ENCODE data around the gene RAB3IL1.
"Not testable (repeated sequence)": the region's sequence is repeated elsewhere in the genome, so short reads cannot be mapped to it uniquely, and the experiment has no call there.

RAB3IL1 gene

DNA sequence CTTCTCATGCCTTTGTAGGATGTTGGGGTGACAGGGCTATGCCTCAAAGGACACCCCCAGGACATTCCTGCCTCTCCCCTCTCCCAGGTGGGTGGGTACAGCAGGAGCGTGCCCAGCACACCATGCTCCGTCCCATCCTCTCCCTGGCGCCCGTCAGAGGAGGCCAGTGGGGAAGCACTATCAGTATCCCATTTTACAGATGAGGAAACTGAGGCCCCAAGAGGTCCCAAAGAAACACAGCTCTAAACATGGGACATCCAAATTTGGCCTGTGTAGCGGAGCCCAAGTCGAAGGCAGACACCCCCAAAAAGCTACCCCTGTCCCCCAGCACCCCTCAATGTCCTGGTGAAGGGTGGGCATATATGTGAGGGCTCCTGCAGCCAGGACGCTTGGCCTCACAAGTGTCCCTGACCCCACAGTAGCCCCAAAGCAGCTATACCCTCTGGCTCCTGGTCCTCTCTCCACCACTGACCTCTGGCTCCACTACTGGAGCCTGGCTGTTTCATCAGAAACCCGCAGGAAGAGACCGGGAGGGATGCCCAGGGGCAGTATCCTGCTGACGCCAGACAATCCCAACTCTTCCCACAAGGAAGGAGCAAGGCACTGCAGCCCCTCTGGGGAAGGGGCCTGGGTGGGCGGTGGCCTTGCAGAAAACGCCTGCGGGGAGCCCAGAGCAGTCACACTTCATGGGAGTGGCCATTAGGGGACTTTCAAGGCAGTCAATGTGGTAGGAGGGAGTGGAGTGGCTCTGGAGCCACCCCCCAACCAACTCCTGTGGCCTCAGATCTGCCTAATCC is 31.4 kb downstream of the RAB3IL1 start:
- H3K4me1 ChIP-seq (ENCODE audit: control insufficient read depth, insufficient read depth, low read length) = peaks cover 8% of the 10 kb centered on the region; the same call in 1 of the 2 replicates
- no peaks in the 10 kb centered on the region for H3K27me3 ChIP-seq (ENCODE audit: control insufficient read depth, insufficient read depth, low read length)
- no peak overlapping the region for H3K4me3 ChIP-seq (ENCODE audit: low read length)
- H3K36me3 ChIP-seq (ENCODE audit: control insufficient read depth, insufficient read depth, low read length) = no peaks in the 10 kb centered on the region
- no peaks in the 10 kb centered on the region for H3K9me3 ChIP-seq (ENCODE audit: control insufficient read depth, insufficient read depth, low read length)
- WGBS (ENCODE audit: insufficient coverage, insufficient read length) = no CpG with 5 or more reads among the region's 13 CpGs
- H3K27ac ChIP-seq (ENCODE audit: low read length) = no peak overlapping the region
- no peak for DNase-seq (ENCODE audit: low read depth, low spot score)

DNA sequence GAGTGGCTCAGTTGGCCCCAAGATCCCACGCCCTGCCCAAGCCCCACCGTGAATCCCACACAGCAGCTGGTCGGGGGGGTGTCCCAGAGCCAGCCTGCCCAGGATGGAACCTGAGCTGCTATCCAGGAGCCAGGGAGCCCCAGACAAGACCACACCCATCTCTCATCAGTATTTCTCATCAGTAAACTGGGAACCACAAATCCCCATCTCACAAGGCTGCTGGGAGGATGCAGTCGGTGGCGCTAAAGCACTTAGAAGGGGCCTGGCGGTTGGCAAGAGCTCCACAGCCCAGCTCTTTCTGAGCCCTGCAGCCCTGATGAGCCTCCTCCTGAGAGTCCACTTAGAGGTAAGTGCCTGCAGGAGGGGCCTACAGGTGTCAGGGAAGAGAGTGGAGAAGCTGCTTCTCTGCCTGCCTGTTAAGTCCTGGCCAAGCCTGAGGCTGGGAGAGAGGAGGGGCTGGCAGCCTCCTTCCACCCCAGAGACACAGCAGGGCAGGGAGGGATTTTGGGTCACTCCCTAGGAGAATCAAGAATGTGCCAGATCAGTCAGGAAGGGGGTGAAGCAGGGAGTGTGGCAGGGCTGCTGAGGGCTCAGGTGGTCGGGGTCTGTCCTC is 32.1 kb downstream of the RAB3IL1 start:
- no peak for DNase-seq (ENCODE audit: low read depth, low spot score)
- no peak overlapping the region for H3K27ac ChIP-seq (ENCODE audit: low read length)
- peaks cover 2% of the 10 kb centered on the region; the same call in 1 of the 2 replicates for H3K4me1 ChIP-seq (ENCODE audit: control insufficient read depth, insufficient read depth, low read length)

DNA sequence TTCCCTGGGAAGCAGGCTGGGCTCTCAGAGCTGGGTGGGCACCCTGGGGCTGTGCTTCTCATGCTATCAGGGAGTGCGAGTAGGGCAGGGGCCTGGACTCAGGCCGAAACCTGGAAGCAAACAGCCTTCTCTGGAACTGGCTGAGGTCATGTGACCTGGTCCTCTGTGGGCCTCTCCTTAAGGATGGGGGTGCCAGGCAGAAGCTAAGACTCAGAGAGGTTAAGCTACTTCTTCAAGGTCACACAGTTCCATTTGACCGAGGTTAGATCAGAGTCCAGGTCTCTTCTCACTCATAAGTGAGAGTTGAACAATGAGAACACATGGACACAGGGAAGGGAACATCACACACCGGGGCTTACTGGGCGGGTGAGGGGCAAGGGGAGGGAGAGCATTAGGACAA is 33.4 kb downstream of the RAB3IL1 start:
- DNase-seq (ENCODE audit: low read depth, low spot score) = no peak
- no CpG with 5 or more reads among the region's 5 CpGs for WGBS (ENCODE audit: insufficient coverage, insufficient read length)

More for the DNA sequence above, 32.1 kb downstream of the RAB3IL1 start:
- no CpG with 5 or more reads among the region's 7 CpGs for WGBS (ENCODE audit: insufficient coverage, insufficient read length)
- H3K4me3 ChIP-seq (ENCODE audit: low read length) = no peak overlapping the region
- H3K36me3 ChIP-seq (ENCODE audit: control insufficient read depth, insufficient read depth, low read length) = no peaks in the 10 kb centered on the region
- H3K9me3 ChIP-seq (ENCODE audit: control insufficient read depth, insufficient read depth, low read length) = no peaks in the 10 kb centered on the region
- H3K27me3 ChIP-seq (ENCODE audit: control insufficient read depth, insufficient read depth, low read length) = no peaks in the 10 kb centered on the region

DNA sequence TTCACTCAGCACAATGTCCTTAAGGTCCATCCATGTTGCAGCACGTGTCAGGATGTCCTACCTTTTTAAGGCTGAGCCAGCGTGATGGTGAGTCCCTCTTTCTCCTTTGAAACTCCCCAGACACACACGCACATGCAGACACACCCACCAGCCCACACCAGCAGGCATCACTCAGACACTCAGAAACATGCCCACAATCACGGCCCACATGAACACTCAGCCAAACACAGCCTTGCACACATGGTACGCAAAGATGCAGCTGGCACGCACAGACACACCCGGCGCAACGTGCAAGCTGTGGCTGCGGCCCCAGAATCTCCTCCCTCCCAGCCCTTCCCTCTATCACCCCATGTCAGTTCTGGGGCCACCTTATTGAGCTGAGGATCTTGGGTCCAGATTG is 34.0 kb downstream of the RAB3IL1 start:
- Histone ChIP-seq H3K9me3 (ENCODE audit: control insufficient read depth, insufficient read depth, low read length) (no peaks in the 10 kb centered on the region), H3K27me3 (ENCODE audit: control insufficient read depth, insufficient read depth, low read length) (no peaks in the 10 kb centered on the region), H3K27ac (ENCODE audit: low read length) (no peak overlapping the region), H3K4me3 (ENCODE audit: low read length) (no peak overlapping the region), H3K4me1 (ENCODE audit: control insufficient read depth, insufficient read depth, low read length) (peaks cover 5% of the 10 kb centered on the region), H3K36me3 (ENCODE audit: control insufficient read depth, insufficient read depth, low read length) (no peaks in the 10 kb centered on the region)
- no CpG with 5 or more reads among the region's 10 CpGs for WGBS (ENCODE audit: insufficient coverage, insufficient read length)
- no peak for DNase-seq (ENCODE audit: low read depth, low spot score)

More for the DNA sequence above, 33.4 kb downstream of the RAB3IL1 start:
- Histone ChIP-seq H3K9me3 (ENCODE audit: control insufficient read depth, insufficient read depth, low read length) (no peaks in the 10 kb centered on the region), H3K4me1 (ENCODE audit: control insufficient read depth, insufficient read depth, low read length) (peaks cover 5% of the 10 kb centered on the region), H3K27ac (ENCODE audit: low read length) (no peak overlapping the region), H3K36me3 (ENCODE audit: control insufficient read depth, insufficient read depth, low read length) (no peaks in the 10 kb centered on the region), H3K27me3 (ENCODE audit: control insufficient read depth, insufficient read depth, low read length) (no peaks in the 10 kb centered on the region), H3K4me3 (ENCODE audit: low read length) (no peak overlapping the region)

DNA sequence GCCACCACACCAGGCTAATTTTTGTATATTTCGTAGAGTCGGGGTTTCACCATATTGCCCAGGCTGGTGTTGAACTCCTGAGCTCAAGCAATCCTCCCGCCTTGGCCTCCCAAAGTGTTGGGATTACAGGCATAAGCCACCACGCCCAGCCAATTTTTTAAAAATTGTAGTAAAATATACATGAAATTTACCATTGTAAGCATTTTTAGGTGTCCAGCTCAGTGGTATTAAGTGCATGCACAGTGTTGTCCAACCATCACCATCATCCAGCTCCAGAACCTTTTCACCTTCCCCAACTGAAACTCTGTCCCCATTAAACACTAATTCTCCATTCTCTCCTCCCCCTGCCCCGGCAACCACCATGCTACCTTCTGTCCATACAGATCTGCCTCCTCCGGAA is 34.5 kb downstream of the RAB3IL1 start:
- Histone ChIP-seq H3K27me3 (ENCODE audit: control insufficient read depth, insufficient read depth, low read length) (no peaks in the 10 kb centered on the region), H3K4me3 (ENCODE audit: low read length) (no peak overlapping the region), H3K4me1 (ENCODE audit: control insufficient read depth, insufficient read depth, low read length) (peaks cover 5% of the 10 kb centered on the region), H3K27ac (ENCODE audit: low read length) (no peak overlapping the region), H3K9me3 (ENCODE audit: control insufficient read depth, insufficient read depth, low read length) (no peaks in the 10 kb centered on the region), H3K36me3 (ENCODE audit: control insufficient read depth, insufficient read depth, low read length) (no peaks in the 10 kb centered on the region)
- no peak for DNase-seq (ENCODE audit: low read depth, low spot score)
- no CpG with 5 or more reads among the region's 6 CpGs for WGBS (ENCODE audit: insufficient coverage, insufficient read length)

DNA sequence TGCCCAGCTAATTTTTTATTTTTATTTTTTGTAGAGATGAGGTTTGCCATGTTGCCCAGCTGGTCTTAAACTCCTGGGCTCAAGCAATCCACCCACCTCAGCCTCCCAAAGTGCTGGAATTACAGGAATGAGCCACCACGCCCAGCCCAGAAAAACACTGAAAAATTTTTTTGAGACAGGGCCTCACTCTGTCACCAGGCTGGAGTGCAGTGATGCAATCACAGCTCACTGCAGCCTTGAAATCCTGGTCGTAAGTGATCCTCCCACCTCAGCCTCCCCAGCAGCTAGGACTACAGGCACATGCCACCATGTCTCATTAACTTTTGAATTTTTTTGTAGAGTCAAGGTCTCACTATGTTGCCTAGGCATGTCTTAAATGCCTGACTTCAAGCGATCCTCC is 35.1 kb downstream of the RAB3IL1 start:
- H3K36me3 ChIP-seq (ENCODE audit: control insufficient read depth, insufficient read depth, low read length); H3K27ac ChIP-seq (ENCODE audit: low read length); H3K9me3 ChIP-seq (ENCODE audit: control insufficient read depth, insufficient read depth, low read length); H3K4me3 ChIP-seq (ENCODE audit: low read length); H3K4me1 ChIP-seq (ENCODE audit: control insufficient read depth, insufficient read depth, low read length); DNase-seq (ENCODE audit: low read depth, low spot score); H3K27me3 ChIP-seq (ENCODE audit: control insufficient read depth, insufficient read depth, low read length): not testable (repeated sequence)
- no CpG with 5 or more reads among the region's 3 CpGs for WGBS (ENCODE audit: insufficient coverage, insufficient read length)

DNA sequence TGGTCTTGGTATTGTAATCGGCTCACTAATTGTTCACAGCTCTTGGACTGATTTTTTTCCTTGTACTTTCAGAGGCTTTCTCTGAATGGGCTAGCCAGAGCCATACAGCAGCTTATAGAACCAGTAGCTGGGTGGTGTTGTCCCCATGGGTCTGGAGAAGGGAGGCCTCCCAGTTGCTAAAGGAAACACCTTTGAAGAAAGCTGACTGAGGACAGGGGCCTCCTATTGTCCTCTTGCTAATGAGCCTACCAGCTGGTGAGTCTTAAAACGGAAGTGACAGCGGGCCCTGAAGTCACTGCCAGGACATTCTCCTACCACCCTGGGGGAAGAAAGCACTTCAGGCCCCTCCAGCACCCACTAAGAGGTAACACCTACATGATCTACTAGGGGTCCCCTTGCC is 36.0 kb downstream of the RAB3IL1 start:
- H3K36me3 ChIP-seq (ENCODE audit: control insufficient read depth, insufficient read depth, low read length) = no peaks in the 10 kb centered on the region

DNA sequence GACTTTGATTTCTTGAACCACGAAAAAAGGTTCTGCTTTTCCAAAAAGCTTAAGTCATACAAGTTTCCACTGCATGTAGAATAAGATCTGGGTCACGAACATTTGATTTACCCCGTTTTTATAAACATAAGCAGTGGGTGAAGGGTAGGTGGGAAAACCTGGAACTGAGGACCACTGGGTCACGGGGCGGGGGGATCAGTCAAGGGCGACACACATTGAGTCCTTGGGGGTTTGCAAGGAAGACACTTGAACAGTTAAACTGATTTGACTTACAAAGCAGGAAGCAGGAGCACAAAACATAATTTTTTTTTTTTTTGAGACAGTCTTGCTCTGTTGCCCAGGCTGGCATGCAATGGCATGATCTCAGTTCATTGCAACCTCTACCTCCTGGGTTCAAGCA is 36.9 kb downstream of the RAB3IL1 start:
- WGBS (ENCODE audit: insufficient coverage, insufficient read length) = no CpG with 5 or more reads among the region's 6 CpGs
- no peaks in the 10 kb centered on the region for H3K36me3 ChIP-seq (ENCODE audit: control insufficient read depth, insufficient read depth, low read length)
- H3K4me3 ChIP-seq (ENCODE audit: low read length) = no peak overlapping the region
- H3K27me3 ChIP-seq (ENCODE audit: control insufficient read depth, insufficient read depth, low read length) = no peaks in the 10 kb centered on the region
- DNase-seq (ENCODE audit: low read depth, low spot score) = no peak
- H3K4me1 ChIP-seq (ENCODE audit: control insufficient read depth, insufficient read depth, low read length) = peaks cover 5% of the 10 kb centered on the region
- no peak overlapping the region for H3K27ac ChIP-seq (ENCODE audit: low read length)
- H3K9me3 ChIP-seq (ENCODE audit: control insufficient read depth, insufficient read depth, low read length) = no peaks in the 10 kb centered on the region

More for the DNA sequence above, 36.0 kb downstream of the RAB3IL1 start:
- no peak overlapping the region for H3K4me3 ChIP-seq (ENCODE audit: low read length)
- H3K27me3 ChIP-seq (ENCODE audit: control insufficient read depth, insufficient read depth, low read length) = no peaks in the 10 kb centered on the region
- no peaks in the 10 kb centered on the region for H3K9me3 ChIP-seq (ENCODE audit: control insufficient read depth, insufficient read depth, low read length)
- H3K4me1 ChIP-seq (ENCODE audit: control insufficient read depth, insufficient read depth, low read length) = peaks cover 5% of the 10 kb centered on the region
- no peak for DNase-seq (ENCODE audit: low read depth, low spot score)
- WGBS (ENCODE audit: insufficient coverage, insufficient read length) = no CpG with 5 or more reads among the region's 3 CpGs
- no peak overlapping the region for H3K27ac ChIP-seq (ENCODE audit: low read length)

DNA sequence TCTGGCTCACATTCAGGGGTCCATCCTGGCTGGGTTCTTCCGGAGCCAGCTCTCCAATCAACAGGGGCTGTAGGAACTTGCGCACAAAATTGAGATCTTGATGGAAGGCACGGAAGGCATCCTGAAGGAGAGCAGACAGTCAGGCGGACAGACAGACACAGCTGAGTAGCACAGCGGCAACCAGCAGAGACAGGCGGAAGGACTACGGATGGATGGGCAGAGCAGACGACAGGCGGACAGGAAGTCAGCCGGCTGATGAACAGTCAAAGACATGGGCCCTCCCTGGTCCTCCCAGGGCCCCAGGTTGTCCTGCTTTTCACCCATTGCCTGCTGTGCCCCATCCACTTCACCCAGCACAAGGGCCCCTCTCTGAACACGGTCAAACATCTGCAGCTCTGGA is 37.3 kb downstream of the RAB3IL1 start:
- H3K4me3 ChIP-seq (ENCODE audit: low read length) = no peak overlapping the region
- no peaks in the 10 kb centered on the region for H3K27me3 ChIP-seq (ENCODE audit: control insufficient read depth, insufficient read depth, low read length)
- H3K9me3 ChIP-seq (ENCODE audit: control insufficient read depth, insufficient read depth, low read length) = no peaks in the 10 kb centered on the region
- peaks cover 5% of the 10 kb centered on the region for H3K4me1 ChIP-seq (ENCODE audit: control insufficient read depth, insufficient read depth, low read length)
- no peaks in the 10 kb centered on the region for H3K36me3 ChIP-seq (ENCODE audit: control insufficient read depth, insufficient read depth, low read length)
- DNase-seq (ENCODE audit: low read depth, low spot score) = no peak
- WGBS (ENCODE audit: insufficient coverage, insufficient read length) = no CpG with 5 or more reads among the region's 11 CpGs
- H3K27ac ChIP-seq (ENCODE audit: low read length) = no peak overlapping the region

DNA sequence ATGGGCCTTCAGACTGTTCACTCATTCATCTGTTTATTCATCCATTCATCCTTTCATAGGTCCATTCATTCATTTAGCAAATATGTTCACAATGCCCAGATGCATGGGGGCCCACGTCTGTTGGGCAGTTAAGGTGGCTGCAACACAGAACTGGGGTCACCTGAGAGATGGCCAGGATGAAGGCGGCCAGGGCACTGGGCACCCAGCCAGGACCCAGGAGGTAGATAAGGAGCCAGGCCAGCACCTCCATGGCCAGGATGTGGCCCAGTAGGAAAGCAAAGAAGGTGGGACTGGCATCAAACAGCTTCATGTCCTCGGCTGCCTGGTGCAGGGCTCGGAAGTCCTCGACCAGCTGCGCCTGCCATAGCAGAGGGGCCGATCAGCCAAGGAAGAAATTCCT is 38.2 kb downstream of the RAB3IL1 start:
- Histone ChIP-seq H3K27me3 (ENCODE audit: control insufficient read depth, insufficient read depth, low read length) (no peaks in the 10 kb centered on the region), H3K36me3 (ENCODE audit: control insufficient read depth, insufficient read depth, low read length) (no peaks in the 10 kb centered on the region), H3K4me1 (ENCODE audit: control insufficient read depth, insufficient read depth, low read length) (peaks cover 7% of the 10 kb centered on the region), H3K4me3 (ENCODE audit: low read length) (no peak overlapping the region), H3K27ac (ENCODE audit: low read length) (no peak overlapping the region), H3K9me3 (ENCODE audit: control insufficient read depth, insufficient read depth, low read length) (no peaks in the 10 kb centered on the region)
- WGBS (ENCODE audit: insufficient coverage, insufficient read length) = no CpG with 5 or more reads among the region's 7 CpGs
- DNase-seq (ENCODE audit: low read depth, low spot score) = no peak

All from iPS DF 6.9 (cell line).